Fibroblast of pulmonary artery (primary cell): ENCODE data around the gene PRR12.

Experiments used
- DNase-seq: peaks from one replicate; pipeline ENCODE4 v3.0.0-alpha.2; 2010; ENCODE audit warnings: low read depth
- H3K4me3 ChIP-seq: replicated peaks from 2 replicates; pipeline ENCODE4 v1.5.1; 2011; ENCODE audit warnings: low read depth, mild to moderate bottlenecking, control low read depth, low read length, moderate library complexity
- TF ChIP-seq, protein P1 (sequence below): IDR thresholded peaks from 2 replicates; pipeline ENCODE4 v1.5.1; 2011; ENCODE audit warnings: mild to moderate bottlenecking, control low read depth, low read length, inconsistent platforms; ENCODE audit errors: missing control alignments

Gene PRR12

DNA sequence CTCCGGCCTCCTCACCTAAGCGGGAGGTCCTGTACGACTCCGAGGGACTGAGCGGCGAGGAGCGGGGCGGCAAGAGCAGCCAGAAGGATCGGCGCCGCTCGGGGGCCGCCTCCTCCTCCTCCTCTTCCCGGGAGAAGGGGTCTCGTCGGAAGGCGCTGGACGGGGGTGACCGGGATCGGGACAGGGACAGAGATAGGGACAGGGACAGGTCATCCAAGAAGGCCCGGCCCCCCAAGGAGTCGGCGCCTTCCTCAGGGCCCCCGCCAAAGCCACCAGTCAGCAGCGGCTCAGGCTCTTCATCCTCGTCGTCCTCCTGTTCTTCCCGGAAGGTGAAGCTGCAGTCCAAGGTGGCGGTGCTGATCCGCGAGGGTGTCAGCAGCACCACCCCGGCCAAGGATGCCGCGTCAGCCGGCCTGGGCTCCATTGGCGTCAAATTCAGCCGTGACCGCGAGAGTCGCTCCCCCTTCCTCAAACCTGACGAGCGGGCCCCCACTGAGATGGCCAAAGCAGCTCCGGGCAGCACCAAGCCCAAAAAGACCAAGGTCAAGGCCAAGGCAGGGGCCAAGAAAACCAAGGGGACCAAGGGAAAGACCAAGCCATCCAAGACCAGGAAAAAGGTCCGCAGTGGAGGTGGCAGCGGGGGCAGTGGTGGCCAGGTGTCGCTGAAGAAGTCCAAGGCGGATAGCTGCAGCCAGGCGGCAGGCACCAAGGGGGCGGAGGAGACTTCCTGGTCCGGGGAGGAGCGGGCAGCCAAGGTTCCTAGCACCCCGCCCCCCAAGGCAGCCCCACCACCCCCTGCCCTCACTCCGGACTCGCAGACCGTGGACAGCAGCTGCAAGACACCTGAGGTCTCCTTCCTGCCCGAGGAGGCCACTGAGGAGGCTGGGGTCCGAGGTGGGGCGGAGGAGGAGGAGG lies 61.8 kb downstream of the PRR12 start:
- TF ChIP-seq, protein P1, sequence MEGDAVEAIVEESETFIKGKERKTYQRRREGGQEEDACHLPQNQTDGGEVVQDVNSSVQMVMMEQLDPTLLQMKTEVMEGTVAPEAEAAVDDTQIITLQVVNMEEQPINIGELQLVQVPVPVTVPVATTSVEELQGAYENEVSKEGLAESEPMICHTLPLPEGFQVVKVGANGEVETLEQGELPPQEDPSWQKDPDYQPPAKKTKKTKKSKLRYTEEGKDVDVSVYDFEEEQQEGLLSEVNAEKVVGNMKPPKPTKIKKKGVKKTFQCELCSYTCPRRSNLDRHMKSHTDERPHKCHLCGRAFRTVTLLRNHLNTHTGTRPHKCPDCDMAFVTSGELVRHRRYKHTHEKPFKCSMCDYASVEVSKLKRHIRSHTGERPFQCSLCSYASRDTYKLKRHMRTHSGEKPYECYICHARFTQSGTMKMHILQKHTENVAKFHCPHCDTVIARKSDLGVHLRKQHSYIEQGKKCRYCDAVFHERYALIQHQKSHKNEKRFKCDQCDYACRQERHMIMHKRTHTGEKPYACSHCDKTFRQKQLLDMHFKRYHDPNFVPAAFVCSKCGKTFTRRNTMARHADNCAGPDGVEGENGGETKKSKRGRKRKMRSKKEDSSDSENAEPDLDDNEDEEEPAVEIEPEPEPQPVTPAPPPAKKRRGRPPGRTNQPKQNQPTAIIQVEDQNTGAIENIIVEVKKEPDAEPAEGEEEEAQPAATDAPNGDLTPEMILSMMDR, result no peak
- H3K4me3 ChIP-seq, result no peak overlapping the region
- no peak for DNase-seq

DNA sequence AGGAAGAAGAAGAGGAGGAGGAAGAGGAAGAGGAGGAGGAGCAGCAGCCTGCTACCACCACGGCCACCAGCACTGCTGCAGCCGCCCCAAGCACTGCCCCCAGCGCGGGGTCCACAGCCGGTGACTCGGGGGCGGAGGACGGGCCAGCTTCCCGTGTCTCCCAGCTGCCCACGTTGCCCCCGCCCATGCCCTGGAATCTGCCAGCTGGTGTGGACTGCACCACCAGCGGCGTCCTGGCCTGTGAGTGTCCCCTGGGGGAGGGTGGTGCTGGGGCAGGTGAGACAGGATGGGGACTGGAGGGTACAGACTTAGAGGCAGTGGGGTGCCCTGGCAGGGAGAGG lies 62.5 kb downstream of the PRR12 start:
- no peak overlapping the region for H3K4me3 ChIP-seq
- DNase-seq, result no peak
- TF ChIP-seq, protein P1, result no peak

DNA sequence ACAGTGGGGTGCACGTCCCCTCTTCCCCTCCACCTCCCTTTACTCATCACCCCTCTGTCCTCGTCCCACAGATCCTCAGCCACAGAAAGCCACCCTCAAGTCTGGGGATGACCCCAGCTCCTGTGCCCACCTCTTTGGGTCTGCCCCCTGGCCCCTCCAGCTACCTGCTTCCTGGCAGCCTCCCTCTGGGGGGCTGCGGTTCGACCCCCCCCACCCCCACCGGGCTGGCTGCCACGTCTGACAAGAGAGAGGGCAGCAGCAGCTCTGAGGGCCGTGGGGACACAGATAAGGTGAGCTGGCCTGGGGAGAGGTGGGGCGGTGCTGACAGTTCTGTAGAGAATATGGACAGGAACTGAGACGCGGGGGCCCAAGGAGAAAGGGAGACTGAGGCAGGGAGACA lies 63.6 kb downstream of the PRR12 start:
- no peak overlapping the region for H3K4me3 ChIP-seq
- TF ChIP-seq, protein P1, result no peak
- DNase-seq, result no peak

DNA sequence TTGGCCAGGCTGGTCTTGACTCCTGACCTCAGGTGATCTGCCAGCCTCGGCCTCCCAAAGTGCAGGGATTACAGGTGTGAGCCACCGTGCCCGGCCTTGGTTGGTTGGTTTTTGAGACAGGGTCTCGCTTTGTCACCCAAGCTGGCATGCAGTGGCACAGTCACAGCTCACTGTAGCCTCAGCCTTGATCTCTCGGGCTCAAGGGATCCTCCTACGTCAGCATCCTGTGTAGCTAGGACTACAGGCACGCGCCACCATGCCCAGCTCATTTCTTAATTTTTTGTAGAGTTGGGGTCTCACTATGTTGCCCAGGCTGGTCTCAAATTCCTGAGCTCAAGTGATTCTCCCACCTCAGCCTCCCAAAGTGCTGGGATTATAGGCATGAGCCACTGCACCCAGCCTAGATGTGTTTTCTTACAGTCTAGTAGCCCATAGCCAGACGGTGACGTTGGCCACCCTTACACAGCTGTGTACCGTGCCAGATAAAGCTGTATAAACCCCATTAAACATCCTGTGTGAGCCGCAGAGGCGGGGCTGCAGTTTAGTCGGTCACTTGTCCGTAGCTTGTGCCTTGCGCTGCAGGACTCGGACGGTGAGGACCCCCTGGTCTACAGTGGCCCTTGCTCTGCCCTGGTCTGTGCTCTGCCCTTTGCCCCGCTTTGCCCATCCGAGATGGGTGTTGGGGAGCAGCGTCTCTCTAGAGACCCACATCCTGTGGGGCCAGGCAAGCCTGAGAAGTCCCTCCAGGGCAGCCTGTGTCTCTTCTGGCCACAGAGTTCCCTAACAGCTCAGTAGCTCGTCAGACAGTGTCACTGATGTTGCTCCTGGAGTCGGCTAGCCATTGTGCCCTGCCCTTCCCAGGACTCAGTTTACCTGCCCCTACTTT lies 64.8 kb downstream of the PRR12 start:
- no peak overlapping the region for H3K4me3 ChIP-seq
- TF ChIP-seq, protein P1, result no peak
- no peak for DNase-seq

DNA sequence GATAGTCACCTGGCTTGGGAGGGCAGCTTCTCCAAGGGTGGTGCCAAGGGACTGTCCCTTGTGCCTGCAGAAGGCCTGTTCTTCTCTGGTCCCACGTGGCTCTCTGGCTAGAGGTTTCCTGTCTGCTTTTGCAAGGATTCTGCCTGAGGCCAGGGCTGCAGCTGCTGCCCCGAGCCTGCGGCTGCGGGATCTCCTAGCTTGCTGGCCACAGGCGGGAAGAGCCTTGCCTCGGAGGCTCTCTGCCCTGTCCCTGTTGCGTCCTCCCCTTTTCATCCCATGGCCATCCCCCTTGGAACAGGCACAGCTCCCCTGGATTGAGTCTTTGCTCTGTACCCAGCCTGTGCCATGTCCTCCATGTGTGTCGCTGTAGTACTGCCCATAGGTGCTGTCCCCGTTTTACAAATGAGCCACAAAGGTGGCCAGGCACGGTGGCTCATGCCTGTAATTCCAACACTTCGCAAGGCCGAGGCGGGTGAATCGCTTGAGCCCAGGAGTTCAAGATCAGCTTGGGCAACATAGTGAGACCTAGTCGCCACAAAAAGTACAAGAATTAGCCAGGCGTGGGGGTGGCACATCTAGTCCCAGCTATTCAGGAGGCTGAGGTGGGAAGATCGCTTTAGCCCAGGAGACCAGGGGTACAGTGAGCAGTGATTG lies 65.6 kb downstream of the PRR12 start:
- DNase-seq, result no peak
- TF ChIP-seq, protein P1, result no peak
- no peak overlapping the region for H3K4me3 ChIP-seq

DNA sequence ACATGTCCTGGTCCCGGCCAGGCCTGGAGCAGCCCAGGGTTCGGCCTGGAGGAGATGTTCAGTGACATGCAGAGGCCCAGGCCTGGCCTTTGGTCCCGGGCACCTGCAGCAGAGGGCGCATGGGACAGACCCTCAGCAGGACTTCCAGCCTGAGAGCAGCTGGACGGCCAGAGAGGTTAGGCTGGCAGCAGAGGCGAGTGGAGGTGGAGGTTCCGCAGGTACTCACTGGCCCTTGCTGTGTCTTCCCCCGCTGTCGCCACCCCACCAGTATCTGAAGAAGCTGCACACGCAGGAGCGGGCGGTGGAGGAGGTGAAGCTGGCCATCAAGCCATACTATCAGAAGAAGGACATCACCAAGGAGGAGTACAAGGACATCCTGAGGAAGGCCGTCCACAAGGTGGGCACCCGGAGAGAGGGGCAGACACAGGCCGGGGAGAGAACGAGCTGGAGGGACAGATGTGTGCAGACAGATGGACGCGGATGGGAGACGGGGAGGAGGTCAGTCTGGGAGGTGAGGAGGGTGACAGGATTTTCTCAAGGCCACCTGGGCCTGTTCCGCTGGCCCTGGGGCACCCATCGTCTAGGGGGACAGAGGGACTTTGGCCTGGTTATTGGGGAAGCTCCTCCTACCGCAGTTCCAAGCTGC lies 66.6 kb downstream of the PRR12 start:
- no peak overlapping the region for H3K4me3 ChIP-seq
- DNase-seq, result no peak

More for the DNA sequence above, 66.6 kb downstream of the PRR12 start:
- TF ChIP-seq, protein P1, result no peak
